ENCODE data around the gene STON2. TPM values are rescaled to one million over a fixed set of nuclear protein-coding genes. Genes with fewer than 3 reads are reported as not detected.
A peak's percentile ranks its signal among the peaks of the same experiment; 100 is the strongest.

The STON2 gene
- total and polyA plus RNA-seq, 8 donors, result 8.4 to 46.7 (median 12.3) TPM

DNA sequence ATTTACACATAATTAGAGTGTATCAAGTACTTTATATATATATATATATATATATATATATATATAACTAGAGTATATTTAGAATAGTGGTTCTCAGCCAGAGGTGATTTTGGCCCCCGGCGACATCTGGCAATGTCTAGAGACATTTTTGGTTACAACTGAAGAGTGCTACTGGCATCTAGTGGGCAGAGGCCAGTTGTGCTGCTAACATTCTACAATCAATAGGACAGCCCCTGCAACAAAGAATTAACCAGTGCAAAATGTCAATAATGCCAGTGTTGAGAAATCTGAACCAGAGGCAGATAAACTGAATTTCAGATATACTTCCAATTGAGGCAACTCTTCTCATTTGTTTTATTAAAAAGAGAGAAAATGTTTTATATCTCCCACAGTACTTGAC, 188.3 kb downstream of the STON2 start:
- peak in 1 of 4 donors; percentile 30 for DNase-seq
- H3K4me1 ChIP-seq, result peaks cover 0 to 36% of the 10 kb centered on the region in 2 donors
- H3K9me3 ChIP-seq, result no peaks in the 10 kb centered on the region
- intact Hi-C loops (cut with DNase I), result no loop called here
- peaks cover 5 to 78% of the 10 kb centered on the region in 2 donors for H3K36me3 ChIP-seq
- H3K27me3 ChIP-seq, result no peaks in the 10 kb centered on the region
- no peak overlapping the region for H3K27ac ChIP-seq
- TF ChIP-seq CTCF (IDR thresholded peaks at IDR 0.05), result peak in 1 of 2 donors; percentile 17
- ATAC-seq, result peak; percentile 48
- H3K4me3 ChIP-seq, result no peak overlapping the region

Other genes with a start within 250 kb of the STON2 start
- gene GTF2A1, start 179.4 kb downstream of the STON2 start, total RNA-seq, result 10 to 100 TPM; 26.0 to 28.8 TPM
- gene GTF2A1, start 179.4 kb downstream of the STON2 start, polyA plus RNA-seq (ENCODE audit: insufficient read length in 6 of 6), result 10 to 100 TPM; 31.6 to 41.8 (median 34.7) TPM
- 100 to 1,000 TPM in 1 of 2 donors, 10 to 100 TPM in 1; 99.7 to 112 TPM for gene SEL1L, start 133.5 kb upstream of the STON2 start, total RNA-seq
- 10 to 100 TPM; 57.7 to 65.8 (median 60.4) TPM for gene SEL1L, start 133.5 kb upstream of the STON2 start, polyA plus RNA-seq (ENCODE audit: insufficient read length in 6 of 6)